GF-D8 (cell line): ENCODE data around the gene RPL36A.

ENCODE experiments used
- DNase-seq: peaks from one replicate; lab custom pipeline; 2025; lab: John Stamatoyannopoulos, UW

Gene RPL36A

GRCh38 chrX:101442085-101442484 lies 51.3 kb downstream of the RPL36A start:
- no peak for DNase-seq
